Measurements from ENCODE around the gene PARN.

GRCh38 chr16:14486520-14487303 is 143.3 kb downstream of the PARN start:
- TF ChIP-seq EZH2phosphoT487 (IDR thresholded peaks at IDR 0.05; ENCODE audit: insufficient read depth, low read depth): no peak
- TF ChIP-seq EZH2 (IDR thresholded peaks at IDR 0.05; ENCODE audit: insufficient read depth, poor library complexity, severe bottlenecking): no peak
